Nephron progenitor cell (in vitro differentiated cells): ENCODE data around the gene GTPBP4.

Experiments used
- DNase-seq: peaks from one replicate; pipeline ENCODE4 v3.0.0; 2021
- H3K27ac Mint-ChIP-seq: 2 replicates; pipeline ENCODE4 v1.8.0; 2021; ENCODE audit warnings: mild to moderate bottlenecking, moderate library complexity, mixed read lengths
- H3K27me3 Mint-ChIP-seq: 2 replicates; pipeline ENCODE4 v1.8.0; 2021; ENCODE audit warnings: mild to moderate bottlenecking, low read depth, mixed read lengths; ENCODE audit not compliant: poor library complexity
- H3K36me3 Mint-ChIP-seq: 2 replicates; pipeline ENCODE4 v1.8.0; 2021; ENCODE audit warnings: low read depth, mixed read lengths
- H3K4me1 Mint-ChIP-seq: 2 replicates; pipeline ENCODE4 v1.8.0; 2021; ENCODE audit warnings: mixed read lengths
- H3K4me3 Mint-ChIP-seq: 2 replicates; pipeline ENCODE4 v1.8.0; 2021; ENCODE audit warnings: mild to moderate bottlenecking, moderate library complexity, mixed read lengths
- H3K9me3 Mint-ChIP-seq: 2 replicates; pipeline ENCODE4 v1.8.0; 2021; ENCODE audit warnings: mild to moderate bottlenecking, moderate library complexity, mixed read lengths
- TF ChIP-seq, protein P1 (sequence below): fragments of 200-600 bp; sonication (generic); IDR thresholded peaks from 2 replicates; pipeline ENCODE4 v1.5.0; 2021; ENCODE audit warnings: antibody characterized with exemption

Gene GTPBP4

DNA sequence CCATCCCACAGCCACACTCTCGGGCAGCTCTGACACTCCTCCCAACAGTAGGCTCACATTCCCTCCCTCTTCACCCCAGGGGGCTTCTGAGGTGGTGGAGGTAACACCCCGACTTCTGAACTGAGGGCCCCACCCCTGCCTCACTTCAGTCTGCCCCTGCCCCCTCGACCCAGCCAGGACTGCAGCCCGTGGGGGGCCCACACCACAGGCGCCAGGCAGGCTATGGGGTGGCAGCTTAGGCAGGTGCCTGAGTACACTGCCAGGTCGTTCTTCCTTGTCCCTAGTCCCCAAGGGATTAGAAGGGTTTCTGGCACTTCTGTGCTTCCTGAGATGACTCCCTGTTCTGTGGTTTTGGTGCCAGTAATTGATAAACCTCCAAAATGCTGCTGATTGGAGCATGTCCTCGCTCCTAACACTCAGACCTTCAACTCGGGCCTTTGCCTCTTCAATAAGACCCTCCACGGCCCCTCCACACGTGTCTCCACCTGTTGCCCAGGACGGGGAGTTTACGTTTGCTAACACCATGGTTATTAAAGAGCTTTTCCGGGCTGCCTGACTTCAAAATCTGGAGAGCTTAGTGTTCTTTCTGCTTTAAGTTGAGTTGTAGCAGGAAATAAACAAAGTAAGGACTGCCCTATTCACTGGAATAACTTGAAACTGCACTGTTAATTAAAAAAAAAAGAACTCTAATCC, 33.0 kb upstream of the GTPBP4 start:
- peaks cover 5% of the 10 kb centered on the region for H3K4me1 Mint-ChIP-seq
- H3K9me3 Mint-ChIP-seq = peaks cover 13% of the 10 kb centered on the region
- H3K27ac Mint-ChIP-seq = no peak overlapping the region
- peaks cover 73% of the 10 kb centered on the region for H3K27me3 Mint-ChIP-seq
- TF ChIP-seq, protein P1, sequence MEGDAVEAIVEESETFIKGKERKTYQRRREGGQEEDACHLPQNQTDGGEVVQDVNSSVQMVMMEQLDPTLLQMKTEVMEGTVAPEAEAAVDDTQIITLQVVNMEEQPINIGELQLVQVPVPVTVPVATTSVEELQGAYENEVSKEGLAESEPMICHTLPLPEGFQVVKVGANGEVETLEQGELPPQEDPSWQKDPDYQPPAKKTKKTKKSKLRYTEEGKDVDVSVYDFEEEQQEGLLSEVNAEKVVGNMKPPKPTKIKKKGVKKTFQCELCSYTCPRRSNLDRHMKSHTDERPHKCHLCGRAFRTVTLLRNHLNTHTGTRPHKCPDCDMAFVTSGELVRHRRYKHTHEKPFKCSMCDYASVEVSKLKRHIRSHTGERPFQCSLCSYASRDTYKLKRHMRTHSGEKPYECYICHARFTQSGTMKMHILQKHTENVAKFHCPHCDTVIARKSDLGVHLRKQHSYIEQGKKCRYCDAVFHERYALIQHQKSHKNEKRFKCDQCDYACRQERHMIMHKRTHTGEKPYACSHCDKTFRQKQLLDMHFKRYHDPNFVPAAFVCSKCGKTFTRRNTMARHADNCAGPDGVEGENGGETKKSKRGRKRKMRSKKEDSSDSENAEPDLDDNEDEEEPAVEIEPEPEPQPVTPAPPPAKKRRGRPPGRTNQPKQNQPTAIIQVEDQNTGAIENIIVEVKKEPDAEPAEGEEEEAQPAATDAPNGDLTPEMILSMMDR = no peak
- H3K36me3 Mint-ChIP-seq = no peaks in the 10 kb centered on the region
- DNase-seq = no peak
- no peak overlapping the region for H3K4me3 Mint-ChIP-seq

DNA sequence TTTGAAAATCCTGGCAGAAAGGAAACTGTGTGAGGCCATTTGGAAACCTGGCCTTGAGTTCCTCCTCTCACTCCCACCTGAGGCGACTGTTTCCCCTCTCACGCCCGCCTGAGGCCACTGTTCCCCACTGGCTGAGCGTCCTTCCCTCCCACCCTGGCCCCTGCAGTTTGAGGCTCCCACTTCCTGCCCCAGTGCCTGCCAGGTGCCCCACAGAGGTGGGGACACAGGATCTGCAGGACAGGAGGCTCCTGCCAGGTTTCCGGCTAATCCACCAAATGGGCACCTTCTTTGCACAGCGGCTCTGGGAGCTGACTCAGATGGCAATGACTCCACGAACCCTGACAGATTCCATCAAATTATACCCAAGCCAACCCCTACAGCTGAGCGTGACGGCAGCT, 32.4 kb upstream of the GTPBP4 start:
- Mint-ChIP-seq H3K27ac (no peak overlapping the region), H3K9me3 (peaks cover 13% of the 10 kb centered on the region), H3K27me3 (peaks cover 71% of the 10 kb centered on the region), H3K4me1 (peaks cover 5% of the 10 kb centered on the region), H3K36me3 (no peaks in the 10 kb centered on the region), H3K4me3 (no peak overlapping the region)
- TF ChIP-seq, protein P1 = no peak
- no peak for DNase-seq

DNA sequence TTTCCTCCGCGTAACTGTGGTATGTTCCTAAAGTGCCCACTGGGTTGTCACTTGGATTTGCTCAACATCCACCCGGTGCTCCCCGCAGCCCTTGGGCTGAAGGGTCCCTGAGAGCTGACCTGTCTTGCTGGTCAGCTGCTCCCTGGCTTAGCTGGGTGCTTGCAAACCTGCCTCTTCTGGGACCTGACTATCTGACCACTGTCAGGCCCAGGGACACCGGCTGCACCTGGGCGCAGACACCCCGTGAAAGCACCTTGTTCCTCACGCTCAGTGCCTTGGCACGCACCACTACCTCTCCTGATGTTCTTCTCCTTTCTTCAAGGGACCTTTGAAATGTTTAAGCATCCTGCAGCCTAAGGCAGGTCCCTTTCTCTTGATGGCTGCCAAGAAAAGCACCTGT, 30.1 kb upstream of the GTPBP4 start:
- no peak for DNase-seq
- peaks cover 65% of the 10 kb centered on the region for H3K27me3 Mint-ChIP-seq
- peaks cover 14% of the 10 kb centered on the region for H3K9me3 Mint-ChIP-seq
- TF ChIP-seq, protein P1 = no peak
- H3K4me1 Mint-ChIP-seq = peaks cover 5% of the 10 kb centered on the region
- no peak overlapping the region for H3K27ac Mint-ChIP-seq
- no peaks in the 10 kb centered on the region for H3K36me3 Mint-ChIP-seq
- H3K4me3 Mint-ChIP-seq = no peak overlapping the region

- no peaks in the 10 kb centered on the region for H3K36me3 Mint-ChIP-seq
- no peak overlapping the region for H3K4me3 Mint-ChIP-seq
- H3K27me3 Mint-ChIP-seq = peaks cover 61% of the 10 kb centered on the region
- H3K27ac Mint-ChIP-seq = no peak overlapping the region
- H3K4me1 Mint-ChIP-seq = peaks cover 5% of the 10 kb centered on the region
- no peak for DNase-seq
- H3K9me3 Mint-ChIP-seq = peaks cover 20% of the 10 kb centered on the region
- TF ChIP-seq, protein P1 = no peak
Measured at GRCh38 chr10:958856-959255, 29.4 kb upstream of the GTPBP4 start.

DNA sequence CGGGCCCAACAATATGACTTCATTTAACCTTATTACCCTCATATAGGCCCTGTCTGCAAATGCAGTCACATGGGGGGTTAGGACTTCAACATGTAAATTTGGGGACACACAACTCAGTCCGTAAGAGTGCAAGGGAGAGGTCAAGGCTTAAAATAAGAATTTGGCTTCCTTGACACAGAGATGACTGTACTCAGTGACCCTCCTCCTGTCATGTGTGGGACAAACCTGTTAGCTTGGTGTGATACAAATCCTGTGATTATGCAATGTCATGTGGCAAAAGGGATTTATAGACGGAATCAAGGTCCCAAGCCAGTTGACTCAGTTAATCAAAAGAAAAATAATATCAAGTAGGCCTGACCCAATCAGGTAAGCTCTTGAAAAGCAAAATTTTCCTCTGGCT, 25.9 kb upstream of the GTPBP4 start:
- peaks cover 56% of the 10 kb centered on the region for H3K27me3 Mint-ChIP-seq
- peaks cover 15% of the 10 kb centered on the region for H3K4me1 Mint-ChIP-seq
- peaks cover 32% of the 10 kb centered on the region for H3K9me3 Mint-ChIP-seq
- DNase-seq = no peak
- H3K36me3 Mint-ChIP-seq = no peaks in the 10 kb centered on the region
- H3K4me3 Mint-ChIP-seq = no peak overlapping the region
- H3K27ac Mint-ChIP-seq = no peak overlapping the region
- TF ChIP-seq, protein P1 = no peak

GRCh38 chr10:963186-963585, 25.0 kb upstream of the GTPBP4 start:
- Mint-ChIP-seq H3K27ac (no peak overlapping the region), H3K36me3 (no peaks in the 10 kb centered on the region), H3K4me1 (peaks cover 15% of the 10 kb centered on the region), H3K27me3 (peaks cover 59% of the 10 kb centered on the region), H3K9me3 (peaks cover 32% of the 10 kb centered on the region), H3K4me3 (peak overlapping the region; percentile 6)
- no peak for DNase-seq
- TF ChIP-seq, protein P1 = no peak
